NK-92 treated with Interleukin-12 subunit alpha and Interleukin-12 subunit beta, amount 100 ng/mL, for 24 hours (cell line): ENCODE results near the gene DOK3.
A peak's percentile ranks its signal among the peaks of the same experiment; 100 is the strongest.

ENCODE experiments used
- DNase-seq: peaks from one replicate; lab custom pipeline; 2025; lab: John Stamatoyannopoulos, UW

The DOK3 gene

DNA sequence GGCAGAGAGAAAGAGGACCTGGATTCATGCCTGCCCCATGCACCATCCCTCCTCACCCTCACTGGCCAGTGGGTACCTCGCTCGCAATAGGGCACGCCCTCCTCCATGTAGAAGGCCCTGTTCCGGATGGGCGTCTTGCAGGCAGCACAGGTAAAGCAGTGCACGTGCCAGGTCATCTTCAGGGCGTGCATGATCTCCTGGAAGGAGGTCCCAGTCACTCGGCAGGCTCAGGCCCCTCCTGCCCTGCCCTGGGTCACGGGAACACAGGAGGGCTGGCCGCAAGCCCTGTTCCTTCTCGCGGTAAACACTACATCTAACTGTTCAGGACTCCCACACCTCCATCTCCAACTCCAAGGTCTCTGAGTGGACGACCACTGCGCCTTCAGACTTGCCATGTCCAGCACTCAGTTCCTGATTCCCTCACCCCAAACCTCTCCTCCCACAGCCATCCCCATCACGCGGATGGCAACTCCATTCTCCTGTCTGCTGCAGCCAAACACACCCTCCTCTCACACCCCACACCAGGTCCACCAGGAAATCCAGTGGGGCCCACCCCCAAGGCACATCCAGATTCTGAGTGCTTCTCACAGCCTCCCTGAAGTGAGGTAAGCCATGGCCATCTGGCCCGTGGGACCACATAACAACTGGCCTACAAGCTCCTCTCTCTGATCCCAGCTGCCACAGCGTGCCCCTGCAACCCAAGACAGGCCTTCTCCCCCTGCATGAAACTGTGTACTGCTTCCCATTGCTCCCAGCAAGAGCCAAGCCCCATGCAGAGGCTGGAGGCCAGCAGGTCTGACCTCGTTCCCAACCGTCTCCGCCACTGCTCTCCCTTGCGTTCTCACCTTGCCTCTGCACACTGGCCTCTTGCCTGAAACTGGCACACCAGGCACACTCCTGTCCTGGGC is 25.4 kb downstream of the DOK3 start:
- no peak for DNase-seq

DNA sequence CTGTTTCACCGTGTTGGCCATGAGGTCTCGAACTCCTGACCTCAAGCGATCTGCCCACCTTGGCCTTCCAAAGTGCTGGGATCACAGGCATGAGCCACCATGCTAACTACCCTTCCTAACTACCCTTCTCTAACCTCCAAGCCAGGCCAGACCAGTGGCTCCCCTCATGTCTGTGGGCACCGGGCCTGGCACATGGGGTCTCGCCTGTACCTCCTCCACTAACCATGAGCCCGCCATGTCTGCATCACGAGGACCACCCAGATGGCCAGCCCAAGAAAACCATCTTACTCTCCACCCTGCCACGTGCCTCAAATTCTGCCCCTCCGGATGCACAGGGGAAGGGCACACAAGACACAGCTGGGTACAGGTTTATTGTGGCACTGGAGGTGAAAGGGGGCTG is 26.6 kb downstream of the DOK3 start:
- no peak for DNase-seq

DNA sequence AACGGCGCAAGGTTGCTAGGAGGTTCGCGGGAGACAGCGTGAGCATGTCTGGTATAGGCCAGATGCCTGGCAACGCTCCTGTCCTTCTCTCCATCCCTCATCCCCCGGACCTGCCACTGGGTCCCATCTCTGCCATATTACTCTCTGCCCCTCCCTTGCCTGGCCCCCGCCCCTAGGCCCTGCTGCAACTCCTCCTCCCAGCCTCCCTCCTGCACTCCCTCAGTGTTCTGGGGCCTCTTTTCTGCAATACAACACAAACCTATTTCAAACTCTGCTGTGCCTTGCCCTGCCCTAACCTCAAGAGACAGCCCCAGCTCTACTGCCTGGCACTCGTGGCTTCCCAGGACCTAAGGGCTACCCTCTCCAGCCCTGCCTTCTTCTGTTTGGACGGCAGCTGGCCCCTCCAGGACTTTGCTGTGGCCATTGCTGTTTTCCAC is 27.2 kb downstream of the DOK3 start:
- no peak for DNase-seq

DNA sequence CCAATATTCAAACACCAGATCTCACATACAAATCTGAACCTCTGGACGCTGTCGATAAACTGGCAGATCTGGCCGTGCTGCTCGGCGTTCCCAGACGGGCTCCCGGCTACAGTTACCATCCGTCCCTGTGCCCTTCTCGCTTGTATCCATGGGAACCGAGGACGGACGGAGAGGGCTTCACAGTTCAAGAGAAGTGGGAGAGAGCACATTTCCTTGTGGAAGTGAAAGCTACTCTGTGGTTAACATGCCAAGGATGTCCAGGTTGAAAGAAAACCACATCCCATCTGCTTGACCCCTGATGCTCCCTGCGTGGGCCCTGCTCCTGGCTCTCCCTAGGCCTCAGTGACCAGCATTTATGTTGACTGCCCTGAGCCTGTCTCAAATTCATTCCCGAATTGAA is 29.9 kb downstream of the DOK3 start:
- no peak for DNase-seq

DNA sequence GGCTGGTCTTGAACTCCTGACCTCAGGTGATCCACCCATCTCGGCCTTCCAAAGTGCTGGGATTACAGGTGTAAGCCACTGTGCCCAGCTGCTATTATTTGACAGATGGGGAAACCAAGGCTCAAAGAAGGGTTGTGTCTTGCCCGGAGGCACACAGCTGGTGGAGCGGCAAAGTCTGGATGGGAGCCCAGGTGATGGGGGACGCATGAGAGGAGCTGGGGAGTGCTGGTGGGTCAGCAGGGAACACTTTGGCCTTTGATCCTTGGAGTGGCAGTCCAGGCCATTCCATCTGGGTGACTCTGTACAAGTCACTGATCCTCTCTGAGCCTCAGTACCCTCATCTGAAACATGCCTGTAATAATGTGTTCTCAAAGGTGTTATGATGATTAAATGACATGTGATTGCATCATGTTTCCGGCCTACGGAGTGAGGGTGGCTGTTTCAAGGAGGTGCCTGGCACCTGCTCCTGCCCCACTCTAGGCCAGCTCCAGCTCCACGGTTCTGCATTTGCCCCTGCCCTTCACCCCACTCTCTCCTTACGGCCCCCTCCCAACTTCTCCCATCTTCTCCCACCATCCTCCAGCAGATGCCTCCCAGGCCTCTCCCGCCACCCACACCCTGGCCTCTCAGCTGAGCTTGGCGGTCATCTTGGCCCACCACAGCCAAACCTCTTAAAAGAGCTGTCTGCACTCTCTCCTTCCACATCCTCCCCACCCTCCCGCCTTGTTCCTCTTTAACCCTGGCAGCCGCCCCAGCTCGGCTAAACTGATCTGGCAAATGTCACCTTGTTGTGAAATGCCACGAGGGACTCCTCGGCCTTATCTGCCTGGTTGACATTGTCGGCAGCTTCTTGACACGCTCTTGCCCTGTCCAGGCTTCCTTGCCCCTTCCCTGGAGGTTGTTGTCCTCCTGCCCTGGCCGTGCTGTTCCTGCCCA is 30.6 kb downstream of the DOK3 start:
- peak; percentile 48 for DNase-seq

DNA sequence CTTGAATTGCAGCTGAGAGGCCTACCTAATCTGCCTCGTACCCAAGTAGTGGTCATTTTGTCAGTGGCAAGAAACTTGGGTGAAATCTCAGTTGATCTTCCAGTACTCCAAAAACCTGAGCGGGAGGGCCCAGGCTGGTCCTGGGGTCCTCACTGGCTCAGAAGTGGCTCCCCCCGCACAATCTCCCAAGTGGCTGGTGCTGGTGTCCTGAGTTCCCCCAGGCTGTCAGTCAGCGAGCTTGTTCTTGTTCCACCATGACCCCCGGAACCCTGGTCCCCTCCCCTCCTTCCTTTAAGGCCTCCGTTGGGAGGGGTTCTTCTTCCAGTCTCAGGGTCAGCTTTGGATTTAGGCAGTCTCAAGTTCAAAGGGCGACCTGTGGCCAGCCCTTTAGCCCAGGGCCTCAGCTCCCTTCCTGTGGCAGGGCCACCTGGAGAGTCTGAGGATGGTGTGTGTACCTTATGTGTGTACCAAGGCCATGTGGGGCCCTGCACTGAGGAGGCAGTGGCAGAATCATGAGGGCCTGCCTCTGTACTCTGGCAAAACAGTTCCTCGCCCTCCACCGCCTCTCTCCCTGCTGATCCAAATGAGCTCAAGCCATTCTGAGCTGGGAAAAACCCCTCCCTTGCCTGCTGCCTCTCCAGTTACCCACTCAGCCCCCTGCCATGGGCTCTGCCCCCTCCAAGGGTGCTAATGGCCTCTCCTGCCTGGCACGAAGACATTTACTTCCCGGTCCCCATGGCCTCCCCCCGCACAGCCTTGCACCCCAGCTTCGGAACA is 31.7 kb downstream of the DOK3 start:
- no peak for DNase-seq

DNA sequence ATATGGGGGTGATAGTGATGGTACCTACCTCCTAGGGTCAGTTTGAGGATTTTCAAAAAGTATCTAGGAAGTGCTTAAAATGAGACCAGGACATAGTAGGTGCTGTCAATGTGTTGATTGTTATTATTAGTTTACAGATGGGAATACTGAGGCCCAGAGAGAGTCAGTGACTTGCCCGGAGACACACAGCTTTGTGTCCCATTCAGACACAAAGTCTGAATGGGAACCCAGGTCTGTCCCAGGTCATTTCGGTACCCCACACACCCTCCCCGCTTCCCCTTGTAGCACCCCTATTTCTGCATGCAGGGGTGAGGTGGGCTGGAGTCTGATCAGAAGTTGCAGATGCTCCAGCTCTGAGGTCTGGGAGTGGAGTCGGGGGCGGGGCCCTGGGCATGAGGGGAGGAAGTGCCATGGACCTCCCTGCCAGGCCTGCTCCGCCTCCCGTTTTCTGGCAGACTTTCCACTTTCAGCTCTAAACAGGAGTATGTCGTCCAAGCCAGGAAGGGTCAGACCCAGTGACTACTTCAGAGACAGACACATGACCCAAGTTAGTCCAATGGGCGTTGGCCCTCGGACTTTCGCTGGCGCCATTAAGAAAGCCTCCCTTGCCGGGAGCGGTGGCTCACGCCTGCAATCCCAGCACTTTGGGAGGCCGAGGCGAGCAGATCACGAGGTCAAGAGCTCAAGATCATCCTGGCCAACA is 32.9 kb downstream of the DOK3 start:
- no peak for DNase-seq

DNA sequence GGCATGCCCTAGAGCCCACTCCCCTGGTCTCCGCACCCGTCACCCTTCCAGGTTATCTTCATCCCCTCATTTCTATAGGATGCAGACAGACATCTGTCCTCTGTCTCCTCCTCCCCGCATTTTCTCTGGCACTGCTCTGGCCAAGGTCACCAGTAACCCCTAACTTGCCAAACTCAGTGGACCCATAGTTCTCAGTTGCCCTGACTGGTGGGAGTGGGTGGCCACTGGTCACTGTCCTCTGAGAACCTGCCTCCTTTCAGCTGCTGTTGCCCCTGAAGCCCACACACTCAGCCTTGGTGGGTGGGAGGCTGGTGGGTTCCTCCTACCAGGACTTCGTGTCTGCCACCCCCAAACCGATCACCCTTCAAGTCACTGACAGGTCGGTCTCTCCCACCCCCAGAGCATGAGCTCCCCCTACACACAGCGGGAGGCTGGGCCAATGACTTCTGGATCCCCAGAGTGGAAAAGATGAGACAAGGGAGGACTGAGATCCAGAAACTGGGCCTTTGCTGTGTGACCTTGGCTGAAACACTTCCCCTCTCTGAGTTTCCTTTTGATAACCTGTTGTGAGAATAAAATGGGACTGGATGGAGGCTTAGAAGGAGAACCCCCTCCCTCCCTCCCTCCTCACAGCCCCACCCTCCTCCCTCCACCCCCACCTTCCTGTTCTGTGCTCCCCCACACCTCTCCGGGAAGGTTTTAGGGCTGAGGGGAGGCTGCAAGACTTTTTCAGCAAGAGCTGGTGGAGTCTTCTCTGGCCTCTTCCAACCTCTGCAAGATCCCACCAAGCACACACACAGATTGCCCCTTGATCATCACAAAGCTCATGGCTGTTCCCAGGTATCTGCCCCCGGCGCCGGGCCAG is 33.8 kb downstream of the DOK3 start:
- DNase-seq = no peak

DNA sequence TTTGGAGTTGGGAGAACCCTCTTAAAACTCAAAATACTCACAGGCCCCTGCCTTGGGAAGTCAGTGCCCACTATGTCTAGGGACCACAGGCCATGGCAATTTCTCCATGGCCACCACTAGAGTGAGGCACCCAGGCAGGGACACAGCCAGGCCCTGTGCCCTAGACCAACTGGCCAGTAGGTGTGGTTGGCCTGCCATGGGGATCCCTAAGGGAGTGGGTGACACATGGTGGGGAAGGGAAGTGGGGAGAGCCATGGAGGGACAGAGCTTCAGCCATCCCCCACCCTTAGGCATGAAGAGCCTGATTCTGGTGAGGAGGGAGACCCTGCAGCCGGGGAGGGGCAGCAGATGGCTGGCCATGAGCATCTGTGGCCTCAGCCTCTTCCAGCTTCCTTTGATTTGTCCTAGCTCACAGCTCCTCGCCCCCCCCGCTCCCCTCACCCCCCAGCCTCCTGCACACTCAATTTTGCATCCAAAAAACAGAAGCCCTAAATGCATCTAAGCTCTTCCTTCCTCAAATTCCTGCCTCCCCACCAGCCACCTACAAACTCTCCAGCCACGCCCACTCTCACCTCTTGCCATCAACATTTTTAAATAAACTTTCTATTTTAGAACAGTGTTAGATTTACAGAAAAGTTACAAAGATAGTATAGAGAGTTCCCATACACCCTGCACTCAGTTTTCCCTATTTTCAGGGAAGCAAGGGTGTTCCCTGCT is 34.6 kb downstream of the DOK3 start:
- DNase-seq = no peak

DNA sequence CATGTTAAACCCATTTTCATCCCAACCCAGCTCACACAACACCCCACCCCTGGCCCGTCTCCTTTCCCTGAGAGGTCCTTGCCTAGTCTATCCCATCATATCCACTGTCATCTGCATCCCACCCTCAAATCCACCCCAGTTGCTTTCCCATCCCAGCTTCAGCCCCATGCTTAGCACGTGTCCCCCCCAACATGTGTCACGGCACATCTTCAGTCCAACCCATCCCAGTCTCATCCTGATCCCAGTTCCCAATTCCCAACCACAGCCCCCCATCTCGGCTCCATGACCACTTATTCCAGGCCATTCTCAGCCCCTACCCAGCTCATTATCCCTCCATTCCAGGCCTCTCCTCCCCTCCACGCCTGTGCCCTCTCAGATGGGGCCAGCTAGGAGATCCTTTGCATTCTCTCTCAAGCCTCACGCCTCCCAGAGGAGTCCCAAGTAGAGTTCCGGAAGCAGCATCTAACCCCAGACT is 35.6 kb downstream of the DOK3 start:
- DNase-seq = no peak

DNA sequence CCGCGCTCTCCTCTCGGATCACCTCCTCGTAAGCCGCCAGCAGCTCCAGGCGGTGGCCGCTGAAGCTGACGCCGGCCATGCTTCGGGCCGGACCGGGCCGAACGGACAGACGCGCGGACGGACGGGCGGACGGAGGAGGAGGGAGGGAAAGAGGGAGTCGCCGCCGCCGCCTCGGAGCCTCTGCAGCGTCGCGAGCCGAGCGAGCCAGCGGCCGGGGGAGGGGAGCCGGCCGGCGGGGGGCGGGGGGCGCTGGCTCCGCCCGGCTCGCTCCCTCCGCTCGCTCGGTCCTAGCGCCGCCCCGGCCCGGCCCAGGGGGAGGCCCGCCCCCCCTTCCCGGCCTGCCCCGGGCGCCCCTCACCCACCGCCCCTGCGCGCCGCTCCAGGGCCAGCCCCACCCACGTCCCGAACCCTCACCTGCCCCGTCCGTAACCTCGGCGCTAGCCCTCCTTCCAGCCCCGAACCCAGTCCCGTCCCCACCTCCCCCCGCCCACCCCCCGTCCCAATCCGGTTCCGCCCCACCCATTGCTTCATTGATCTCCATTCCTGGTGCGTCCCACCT is 36.1 kb downstream of the DOK3 start, which contains the start of gene DBN1:
Gene DBN1, minus strand, starts transcription at position 192 of the 559 bp plus-strand sequence. Its CDS starts 113 bp downstream, at position 79.
- DNase-seq = no peak

DNA sequence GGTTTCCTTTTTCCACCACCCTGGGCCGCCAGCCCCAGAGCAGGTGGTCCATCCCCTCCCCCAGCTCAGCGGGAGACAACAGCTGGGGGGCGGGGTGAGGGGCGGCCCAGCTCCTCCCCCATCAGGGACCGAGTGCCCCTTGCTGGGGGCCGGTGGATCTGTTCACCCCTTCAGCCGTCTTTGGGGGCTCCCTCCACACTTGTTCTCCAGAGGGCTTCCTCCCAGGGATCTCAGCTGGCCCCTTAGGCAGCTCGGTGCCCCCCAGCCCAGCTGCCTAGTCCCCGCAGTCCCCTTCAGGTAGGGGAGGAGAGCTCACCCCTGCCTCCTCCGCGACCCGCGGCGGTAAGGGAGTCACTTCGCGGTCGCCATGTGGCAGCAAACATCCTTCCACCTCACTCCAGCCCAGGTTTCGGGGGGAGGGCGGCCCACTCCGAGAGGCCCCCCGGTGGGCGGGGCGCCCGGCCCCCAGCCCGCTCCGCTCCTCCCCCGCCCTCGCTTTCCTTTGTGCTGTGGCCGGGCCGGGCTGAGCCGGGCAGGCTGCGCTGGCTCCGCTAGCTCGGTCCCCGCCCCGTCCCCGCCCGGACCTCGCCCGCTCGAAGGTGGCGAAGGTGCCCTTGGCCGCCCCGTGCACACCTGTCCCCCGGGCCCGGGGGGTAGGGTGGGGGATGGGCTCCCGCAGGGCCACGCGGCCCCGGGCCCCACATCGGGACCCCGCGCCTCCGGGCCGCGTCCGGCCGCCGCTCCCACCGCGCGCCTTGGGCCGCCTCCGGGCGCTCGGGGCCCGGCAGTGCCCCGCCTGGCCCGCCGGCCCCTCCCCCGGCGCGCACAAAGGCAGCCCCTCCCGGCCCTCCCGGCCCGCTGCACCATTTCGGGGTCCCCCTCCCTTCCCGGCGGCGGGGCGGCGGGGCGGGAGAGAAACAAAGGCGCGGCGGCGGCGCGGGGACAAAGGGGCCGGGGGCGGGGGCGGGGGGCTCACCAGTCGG is 36.9 kb downstream of the DOK3 start:
- no peak for DNase-seq

DNA sequence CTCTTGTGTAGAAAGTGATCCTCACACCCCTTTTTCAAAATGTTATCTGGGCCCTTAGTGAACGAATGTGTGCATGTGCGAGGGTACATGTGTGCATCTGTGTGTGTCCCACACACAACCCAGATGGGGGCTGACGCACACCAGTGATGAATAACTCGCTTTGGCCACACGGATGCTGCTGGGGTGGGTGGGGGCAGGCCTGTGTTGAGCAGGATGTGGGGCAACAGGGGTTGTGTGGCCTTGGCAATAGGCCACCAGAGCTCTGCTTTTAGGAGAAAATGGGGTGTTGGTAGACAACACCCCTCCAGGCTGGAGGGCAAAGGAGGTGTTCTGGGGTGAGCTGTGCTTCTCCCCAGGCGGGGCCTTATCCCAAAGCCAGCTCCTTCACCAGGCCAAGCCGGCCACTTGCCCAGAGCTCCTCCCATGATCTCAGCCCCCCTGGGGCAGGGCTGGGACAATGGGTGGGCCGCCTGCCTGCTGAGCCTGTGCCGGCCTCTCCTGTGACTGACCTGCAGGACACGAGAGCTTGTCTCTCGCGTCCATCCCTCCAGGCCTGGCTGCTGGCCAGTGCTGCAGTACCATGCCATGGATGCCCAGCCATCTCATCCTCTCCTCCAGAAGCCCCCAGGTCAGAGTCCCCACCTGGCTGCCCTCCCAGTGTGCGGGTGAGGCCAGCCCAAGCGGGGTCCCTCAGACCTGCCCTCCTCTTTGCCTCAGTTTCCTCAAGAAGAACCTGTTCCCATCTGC is 37.8 kb downstream of the DOK3 start:
- DNase-seq = no peak

DNA sequence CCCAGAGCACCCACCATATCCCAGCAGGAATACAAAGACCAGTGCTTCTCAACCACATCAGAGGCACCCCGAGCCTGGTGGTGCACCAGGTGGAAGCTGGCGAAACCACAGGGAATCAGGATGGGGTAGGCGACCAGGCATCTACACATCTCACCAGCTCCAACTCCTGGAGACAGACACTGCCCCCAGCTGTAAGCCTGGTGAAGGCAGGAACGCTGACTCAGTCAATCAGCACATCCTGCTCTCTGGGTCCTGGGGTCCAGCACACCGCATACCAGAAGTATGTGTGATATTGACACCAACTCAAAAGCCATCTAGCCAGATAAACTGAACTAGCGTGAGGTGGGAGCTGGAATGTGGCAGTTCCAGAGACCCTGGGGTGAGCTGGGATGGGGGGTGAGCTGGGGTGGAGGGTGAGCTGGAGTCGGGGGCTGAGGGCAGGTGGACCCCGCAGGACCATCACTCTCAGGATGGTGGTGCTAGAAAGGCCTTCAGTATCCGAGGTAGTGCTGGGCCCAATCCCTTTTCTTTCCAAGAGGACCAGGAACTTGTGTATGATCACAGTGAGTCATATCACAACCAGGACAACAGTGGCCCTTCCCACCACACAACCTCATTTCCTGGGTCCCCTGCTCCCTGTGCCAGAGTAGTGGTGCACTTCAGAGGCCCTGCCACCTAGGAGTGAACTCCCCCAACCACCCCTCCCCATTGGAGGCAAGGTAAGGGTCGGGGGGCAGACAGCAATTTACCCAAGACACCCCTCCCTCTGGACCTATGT is 38.7 kb downstream of the DOK3 start:
- no peak for DNase-seq

DNA sequence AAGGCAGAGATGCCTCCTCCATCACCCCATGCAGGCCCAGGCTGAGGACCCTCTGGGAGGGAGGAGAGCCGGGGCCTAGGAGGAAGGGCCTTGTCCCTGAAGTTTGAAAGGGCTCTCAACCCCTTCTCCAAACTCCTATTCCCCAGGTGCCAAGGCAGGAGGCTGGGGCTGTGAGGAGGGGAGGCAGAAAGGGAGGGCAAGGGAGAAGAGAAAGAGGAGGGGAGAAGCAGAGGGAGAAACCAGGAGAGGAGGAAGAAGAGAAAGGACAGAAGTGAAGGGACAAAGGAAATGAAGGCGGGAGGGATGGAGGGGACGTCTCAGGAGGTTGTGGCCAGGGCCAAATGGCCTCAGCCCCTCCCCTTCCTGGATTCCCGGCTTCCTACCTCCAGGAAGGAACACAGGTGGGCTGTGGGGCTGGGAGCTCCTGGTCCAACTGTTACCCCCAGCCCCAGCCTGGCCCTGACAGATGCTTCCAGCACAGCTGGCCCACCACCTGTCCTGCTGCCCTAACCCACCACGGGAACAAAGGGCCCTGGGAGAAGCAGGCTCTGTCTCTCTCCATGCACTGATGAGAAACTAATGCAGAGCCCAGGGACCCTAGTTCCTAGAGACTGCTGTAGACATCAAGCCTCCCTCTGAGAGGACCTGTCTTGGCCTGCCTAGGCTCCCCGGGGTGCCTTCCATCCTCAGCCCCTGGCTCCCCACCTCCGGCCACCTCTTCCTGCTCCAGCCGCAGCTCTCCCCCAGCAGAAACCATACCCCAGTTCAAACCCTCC is 39.7 kb downstream of the DOK3 start:
- DNase-seq = no peak
